ENCODE data around the gene EEFSEC.

EEFSEC gene

GRCh38 chr3:128262457-128262856 is 109.2 kb downstream of the EEFSEC start:
- H3K4me3 ChIP-seq (ENCODE audit: low read length), result no peak overlapping the region
- no peak for DNase-seq (ENCODE audit: low read depth, low spot score)

DNA sequence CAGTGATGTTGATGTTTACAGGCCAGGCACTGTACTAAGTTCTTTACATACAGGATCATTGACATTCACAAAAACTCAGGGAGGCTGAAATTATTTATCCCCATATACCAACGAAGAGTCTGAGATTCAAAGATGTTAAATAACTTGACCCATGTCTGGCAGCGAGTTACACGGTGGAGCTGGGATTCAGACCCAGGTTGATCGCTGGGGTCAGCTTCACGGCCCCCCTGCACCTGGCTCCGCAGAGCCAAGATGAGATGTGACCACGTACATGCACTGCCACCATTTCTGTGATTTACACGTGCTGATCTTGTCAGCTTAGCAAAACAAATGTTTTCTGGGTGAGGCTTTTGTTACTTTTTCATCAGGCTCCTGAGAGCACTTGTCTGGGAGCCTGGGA is 109.8 kb downstream of the EEFSEC start:
- H3K4me3 ChIP-seq (ENCODE audit: low read length), result no peak overlapping the region
- no peak for DNase-seq (ENCODE audit: low read depth, low spot score)

DNA sequence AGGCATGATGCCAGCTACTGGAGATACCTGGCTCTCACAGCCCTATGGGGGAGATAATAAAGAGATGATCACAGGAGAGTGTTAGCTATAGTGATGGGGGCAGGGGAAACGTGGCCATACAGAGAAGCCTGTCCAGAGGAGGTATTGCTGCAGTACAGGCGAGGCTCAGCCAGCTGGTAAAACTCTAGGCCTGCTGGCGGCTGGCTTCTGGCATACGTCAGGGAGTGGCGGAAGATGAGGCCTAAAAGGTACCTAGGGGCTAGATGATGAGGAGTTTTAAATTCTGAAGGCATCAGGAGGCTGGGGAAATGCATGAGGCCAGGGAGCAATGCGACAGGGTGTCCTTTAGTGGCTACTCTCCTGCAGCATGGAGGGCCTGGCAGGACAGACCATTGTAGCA is 110.7 kb downstream of the EEFSEC start:
- H3K4me3 ChIP-seq (ENCODE audit: low read length), result no peak overlapping the region
- no peak for DNase-seq (ENCODE audit: low read depth, low spot score)

GRCh38 chr3:128266453-128266852 is 113.2 kb downstream of the EEFSEC start:
- no peak for DNase-seq (ENCODE audit: low read depth, low spot score)
- H3K4me3 ChIP-seq (ENCODE audit: low read length), result no peak overlapping the region

GRCh38 chr3:128267541-128267940 is 114.3 kb downstream of the EEFSEC start:
- no peak for DNase-seq (ENCODE audit: low read depth, low spot score)
- no peak overlapping the region for H3K4me3 ChIP-seq (ENCODE audit: low read length)

DNA sequence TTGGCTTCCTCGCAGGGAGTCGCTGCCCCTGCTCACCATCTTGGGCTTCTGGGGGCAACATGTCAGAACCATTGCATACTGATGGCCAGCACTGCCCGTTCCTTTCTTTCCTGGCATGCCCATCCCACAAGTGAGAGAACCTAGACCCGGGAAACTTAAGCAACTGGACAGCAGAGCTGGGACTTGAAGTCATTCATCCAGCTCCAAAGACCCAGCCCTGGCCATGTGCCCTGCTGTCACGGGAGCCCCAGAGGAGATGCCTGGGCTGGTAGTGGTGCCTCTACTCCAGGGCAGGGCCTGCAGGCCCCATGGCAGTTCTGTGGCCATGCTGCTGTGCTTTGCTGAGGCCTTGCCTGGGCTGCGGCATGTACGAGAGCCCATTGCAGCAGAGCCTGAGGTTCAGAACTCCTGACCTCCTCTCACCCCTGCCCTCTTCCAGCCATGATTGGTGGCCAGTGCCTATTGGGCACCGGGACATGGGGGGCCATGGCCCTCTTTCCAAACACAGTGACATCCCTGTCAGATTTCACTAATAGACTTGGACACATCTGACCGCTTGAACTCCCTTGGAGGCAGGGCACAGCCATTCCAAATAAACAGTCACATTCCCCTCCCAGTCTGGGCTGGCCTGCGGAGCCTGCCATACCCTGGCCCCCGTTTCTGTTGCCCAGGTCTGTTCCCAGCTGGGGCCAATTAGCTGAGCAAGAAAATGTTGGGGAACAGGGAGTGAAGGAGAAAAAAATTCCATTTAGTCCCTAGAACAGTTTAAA is 115.9 kb downstream of the EEFSEC start:
- DNase-seq (ENCODE audit: low read depth, low spot score), result no peak

GRCh38 chr3:128269796-128270195 is 116.5 kb downstream of the EEFSEC start:
- H3K4me3 ChIP-seq (ENCODE audit: low read length), result no peak overlapping the region
- no peak for DNase-seq (ENCODE audit: low read depth, low spot score)

More for the DNA sequence above, 115.9 kb downstream of the EEFSEC start:
- H3K4me3 ChIP-seq (ENCODE audit: low read length), result no peak overlapping the region

GRCh38 chr3:128270559-128271492 is 117.5 kb downstream of the EEFSEC start:
- no peak overlapping the region for H3K4me3 ChIP-seq (ENCODE audit: low read length)
- DNase-seq (ENCODE audit: low read depth, low spot score), result no peak

- no peak for DNase-seq (ENCODE audit: low read depth, low spot score)
- no peak overlapping the region for H3K4me3 ChIP-seq (ENCODE audit: low read length)
Observed at GRCh38 chr3:128271536-128272332, 118.5 kb downstream of the EEFSEC start.

DNA sequence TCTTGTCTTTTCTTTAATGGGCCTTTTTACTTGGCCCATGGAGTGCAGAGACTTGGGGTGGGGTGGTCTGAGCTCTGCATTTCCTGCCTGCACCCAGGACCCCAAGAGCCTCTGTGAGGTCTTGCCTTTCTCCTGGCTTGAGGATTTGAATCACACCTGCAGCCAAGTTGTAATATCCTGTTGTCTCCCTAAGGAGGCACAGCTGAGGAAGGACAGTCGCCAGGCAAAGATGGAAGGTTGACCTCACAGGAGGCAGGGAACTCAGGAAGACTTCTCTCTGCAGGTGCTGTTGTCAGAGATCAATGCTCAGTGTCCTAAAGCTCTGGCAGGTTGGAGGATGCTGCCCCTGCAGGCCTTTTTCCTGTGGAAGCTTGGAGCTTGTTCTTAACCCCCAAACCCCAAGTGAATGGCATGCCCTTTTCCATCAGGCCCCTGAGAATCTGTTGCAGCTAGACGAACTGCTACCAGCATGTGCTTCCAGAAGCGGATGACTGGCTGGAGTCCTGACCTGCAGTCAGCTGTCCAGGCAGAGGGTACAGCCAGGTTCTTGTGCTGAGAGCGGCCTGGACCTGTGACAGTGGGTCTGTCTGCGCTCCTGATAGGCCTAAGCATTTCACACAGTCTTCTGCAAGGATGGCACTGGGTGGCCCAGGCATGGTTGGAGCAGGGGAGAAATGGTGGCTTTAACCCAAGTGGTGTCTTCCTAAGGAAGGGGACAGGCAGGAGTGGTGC is 120.0 kb downstream of the EEFSEC start:
- no peak overlapping the region for H3K4me3 ChIP-seq (ENCODE audit: low read length)
- DNase-seq (ENCODE audit: low read depth, low spot score), result no peak

GRCh38 chr3:128273841-128274573 is 120.7 kb downstream of the EEFSEC start:
- no peak overlapping the region for H3K4me3 ChIP-seq (ENCODE audit: low read length)
- no peak for DNase-seq (ENCODE audit: low read depth, low spot score)

GRCh38 chr3:128274837-128275236 is 121.6 kb downstream of the EEFSEC start:
- no peak for DNase-seq (ENCODE audit: low read depth, low spot score)
- H3K4me3 ChIP-seq (ENCODE audit: low read length), result no peak overlapping the region

DNA sequence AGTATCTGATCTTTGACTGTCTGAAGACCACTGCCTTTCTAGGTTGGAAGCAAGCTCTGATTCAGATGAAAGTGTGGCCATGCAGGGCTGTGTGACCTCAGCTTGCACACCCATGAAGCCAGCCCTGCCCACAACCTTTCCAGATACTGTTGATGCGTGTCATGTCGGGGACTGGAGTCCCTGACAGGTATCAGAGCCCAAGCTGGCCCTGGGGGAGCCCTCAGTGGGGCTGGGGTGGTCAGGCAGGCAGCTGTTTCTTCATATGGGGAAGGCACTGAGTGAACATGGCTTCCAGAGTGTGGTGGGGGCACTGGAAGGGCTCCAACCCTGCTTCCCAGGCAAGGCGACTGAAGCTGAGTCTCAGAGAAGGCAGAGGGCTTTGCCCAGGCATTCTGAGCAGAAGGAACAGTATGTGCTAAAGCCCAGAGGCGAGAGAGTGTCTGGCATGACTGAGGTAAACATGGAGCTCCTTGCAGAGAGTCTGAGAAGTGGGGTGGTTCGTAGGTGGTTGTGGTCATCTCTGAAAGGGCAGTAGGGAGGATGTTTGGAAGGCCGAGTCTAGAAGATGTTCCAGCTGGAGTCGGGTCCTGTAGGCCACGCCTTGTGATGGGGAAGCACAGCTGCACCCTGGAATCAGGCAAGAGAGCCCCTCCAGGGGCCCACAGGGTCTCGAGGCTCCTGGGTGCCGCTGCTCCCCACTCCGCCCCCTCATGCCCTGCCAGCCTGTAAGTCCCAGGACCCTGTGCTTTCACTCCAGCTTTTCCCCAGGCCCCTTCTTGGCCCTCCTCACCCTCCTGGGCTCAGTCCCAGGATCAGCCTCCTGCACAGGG is 122.2 kb downstream of the EEFSEC start:
- no peak overlapping the region for H3K4me3 ChIP-seq (ENCODE audit: low read length)
- DNase-seq (ENCODE audit: low read depth, low spot score), result no peak

GRCh38 chr3:128276146-128276435 is 122.8 kb downstream of the EEFSEC start:
- DNase-seq (ENCODE audit: low read depth, low spot score), result no peak
- no peak overlapping the region for H3K4me3 ChIP-seq (ENCODE audit: low read length)

DNA sequence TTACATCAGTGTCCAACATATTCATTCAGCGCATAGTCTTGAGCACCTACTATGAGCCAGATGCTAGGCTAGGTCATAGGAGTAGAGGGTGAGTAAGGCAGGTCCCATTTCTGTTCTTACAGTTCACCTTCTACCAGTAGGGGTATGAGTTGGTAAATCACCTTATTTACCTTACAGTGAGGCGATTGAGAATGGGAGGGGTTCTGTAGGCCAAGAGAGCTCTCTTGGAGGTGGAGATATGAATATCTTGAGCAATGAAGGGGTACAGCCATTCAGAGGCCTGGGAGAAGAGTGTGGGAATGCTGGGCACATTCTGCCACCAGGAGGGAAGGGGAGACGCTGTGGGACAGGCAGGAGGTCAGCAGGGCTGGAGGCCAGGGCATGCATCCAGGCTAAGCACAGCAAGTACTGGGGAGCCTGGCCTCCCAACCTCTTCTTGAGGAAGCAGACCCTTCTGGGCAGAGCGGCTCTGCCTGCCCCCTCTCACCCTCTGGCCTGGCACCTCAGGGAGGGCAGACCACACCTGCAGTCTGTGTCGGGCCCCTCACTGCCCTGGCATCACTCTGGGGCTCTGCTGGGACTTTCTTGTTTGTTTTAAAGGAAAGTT is 123.4 kb downstream of the EEFSEC start:
- no peak for DNase-seq (ENCODE audit: low read depth, low spot score)
- H3K4me3 ChIP-seq (ENCODE audit: low read length), result no peak overlapping the region

DNA sequence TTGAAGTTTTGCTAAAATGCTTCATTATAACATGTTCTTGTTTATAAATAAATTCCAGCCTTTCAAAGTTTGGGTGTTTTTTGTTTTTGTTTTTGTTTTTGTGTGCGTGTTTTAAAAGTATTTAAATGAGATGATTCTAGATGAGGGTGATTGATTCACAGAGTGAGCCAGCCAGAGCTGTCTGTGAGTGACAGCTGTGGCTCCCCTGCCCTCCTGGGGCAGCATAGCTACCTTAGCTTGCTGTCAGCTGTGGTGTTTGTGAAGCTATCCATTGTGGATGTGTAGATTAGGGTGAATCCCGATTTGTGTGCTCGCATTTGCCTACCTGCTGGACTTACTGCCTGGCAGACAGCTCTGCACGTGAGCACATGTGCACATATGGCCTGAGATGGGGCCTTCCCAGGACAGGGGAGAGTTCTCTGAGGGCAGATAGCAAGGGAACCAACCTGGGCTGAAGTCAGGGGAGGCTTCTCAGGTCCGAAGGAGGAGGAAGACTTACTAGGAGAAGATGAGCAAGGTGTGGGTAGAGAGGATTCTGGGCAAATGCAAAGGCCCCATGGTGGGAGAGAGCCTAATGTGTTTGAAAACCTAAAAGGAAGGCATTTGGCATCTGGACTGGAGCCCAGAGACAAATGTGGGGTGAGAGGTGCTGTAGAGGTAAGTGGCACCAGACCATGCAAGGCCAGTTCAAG is 124.2 kb downstream of the EEFSEC start:
- no peak for DNase-seq (ENCODE audit: low read depth, low spot score)
- no peak overlapping the region for H3K4me3 ChIP-seq (ENCODE audit: low read length)

GRCh38 chr3:128278130-128278529 is 124.8 kb downstream of the EEFSEC start:
- H3K4me3 ChIP-seq (ENCODE audit: low read length), result no peak overlapping the region
- DNase-seq (ENCODE audit: low read depth, low spot score), result no peak
